B cell (primary cell): ENCODE measurements around the gene AMZ1. TPM values are rescaled to one million over a fixed set of nuclear protein-coding genes. Genes with fewer than 3 reads are reported as not detected.

ENCODE experiments used
- ATAC-seq: fragments of 200-7000 bp; cut with Tn5 transposase; one replicate; pipeline ENCODE4 v1.10.0; 2021; ENCODE audit warnings: low read depth, mild to moderate bottlenecking, moderate number of reproducible peaks, moderate library complexity
- CTCF ChIA-PET: fragments of 350-600 bp; sonication (Branson Sonifier 250); formaldehyde crosslinking; loops from one replicate; lab custom pipeline; 2021; ENCODE audit warnings: antibody characterized with exemption, inconsistent platforms; lab: Charles Lee
- POLR2A ChIA-PET: fragments of 350-600 bp; sonication (Branson Sonifier 250); formaldehyde crosslinking; loops from one replicate; lab custom pipeline; 2021; ENCODE audit warnings: antibody characterized with exemption; lab: Charles Lee
- DNase-seq: peaks from one replicate; pipeline ENCODE4 v3.0.0; 2013
- H2AFZ ChIP-seq: 2 replicates; pipeline ENCODE4 v1.6.1; 2012; ENCODE audit warnings: mild to moderate bottlenecking, low read depth, low read length; ENCODE audit not compliant: insufficient read depth, poor library complexity, severe bottlenecking
- H3K27ac ChIP-seq, 2 donors: 1 replicate in 1 of 2; 2 replicates in 1 of 2; pipeline ENCODE4 v1.5.1; 2012 to 2013; ENCODE audit warnings: low read length in 2 of 2, mild to moderate bottlenecking in 2 of 2, moderate library complexity in 1 of 2
- H3K27me3 ChIP-seq, 4 experiments: fragments of 200-600 bp in 1 of 4; sonication (generic) in 1 of 4; replicated peaks in 1 of 4; 1 replicate in 2 of 4; 2 replicates in 2 of 4; pipeline versions ENCODE4 v1.6.1 to v1.7.0; 2013 to 2016; ENCODE audit warnings: low read length in 3 of 4, mild to moderate bottlenecking in 2 of 4, mixed read lengths in 1 of 4, moderate library complexity in 1 of 4; ENCODE audit not compliant: insufficient read depth in 4 of 4, control insufficient read depth in 3 of 4; ENCODE audit errors: control extremely low read depth in 1 of 4
- H3K36me3 ChIP-seq, 2 experiments: replicated peaks in 1 of 2; 1 replicate in 1 of 2; 2 replicates in 1 of 2; pipeline versions ENCODE4 v1.6.1 to v1.7.1; 2013; ENCODE audit warnings: low read length in 1 of 2; ENCODE audit not compliant: insufficient read depth in 2 of 2, control insufficient read depth in 1 of 2; ENCODE audit errors: control extremely low read depth in 1 of 2, extremely low read depth in 1 of 2
- H3K4me1 ChIP-seq, 2 donors: fragments of 200-600 bp in 1 of 2; sonication (generic) in 1 of 2; 1 replicate in 1 of 2; 2 replicates in 1 of 2; pipeline versions ENCODE4 v1.5.1 to v1.6.1; 2013 to 2017; ENCODE audit warnings: low read length in 2 of 2; ENCODE audit not compliant: control insufficient read depth in 2 of 2, insufficient read depth in 2 of 2
- H3K4me2 ChIP-seq: replicated peaks from 2 replicates; pipeline ENCODE3; 2012; ENCODE audit warnings: mild to moderate bottlenecking, low read depth, low read length; ENCODE audit not compliant: poor library complexity, severe bottlenecking
- H3K4me3 ChIP-seq, 5 experiments: fragments of 200-600 bp in 1 of 5; sonication (generic) in 1 of 5; 1 replicate in 3 of 5; 2 replicates in 2 of 5; pipeline versions ENCODE4 v1.5.1 to v1.7.0; 2011 to 2016; ENCODE audit warnings: low read length in 4 of 5, mild to moderate bottlenecking in 4 of 5, low read depth in 2 of 5, control low read depth in 1 of 5, moderate library complexity in 1 of 5; ENCODE audit not compliant: insufficient read depth in 1 of 5; ENCODE audit errors: control extremely low read depth in 1 of 5, extremely low read depth in 1 of 5
- H3K79me2 ChIP-seq: fragments of 200-600 bp; sonication (generic); one replicate; pipeline ENCODE4 v1.6.0; 2016; ENCODE audit warnings: low read length; ENCODE audit not compliant: control insufficient read depth, insufficient read depth
- H3K9ac ChIP-seq: fragments of 200-600 bp; sonication (generic); 2 replicates; pipeline ENCODE4 v1.6.1; 2017; ENCODE audit warnings: mild to moderate bottlenecking, low read length, moderate library complexity
- H3K9me3 ChIP-seq, 3 donors: one replicate each; pipeline versions ENCODE4 v1.6.1 to v1.7.1; 2013; ENCODE audit warnings: low read length in 2 of 3; ENCODE audit not compliant: control insufficient read depth in 2 of 3, insufficient read depth in 1 of 3; ENCODE audit errors: control extremely low read depth in 1 of 3
- H4K20me1 ChIP-seq: 2 replicates; pipeline ENCODE4 v1.6.0; 2012; ENCODE audit warnings: mild to moderate bottlenecking, low read length; ENCODE audit not compliant: insufficient read depth, control insufficient read depth, poor library complexity, severe bottlenecking
- H3K27ac Mint-ChIP-seq: one replicate; pipeline ENCODE4 v1.8.0; 2021; ENCODE audit warnings: mixed read lengths
- H3K27me3 Mint-ChIP-seq: one replicate; pipeline ENCODE4 v1.8.0; 2021; ENCODE audit warnings: mixed read lengths
- H3K4me1 Mint-ChIP-seq: one replicate; pipeline ENCODE4 v1.8.0; 2021; ENCODE audit warnings: mixed read lengths
- H3K4me3 Mint-ChIP-seq: one replicate; pipeline ENCODE4 v1.8.0; 2021; ENCODE audit warnings: mixed read lengths
- H3K9me3 Mint-ChIP-seq: one replicate; pipeline ENCODE4 v1.8.0; 2022; ENCODE audit warnings: mixed read lengths; ENCODE audit not compliant: insufficient read depth
- CTCF ChIP-seq: fragments of 200-600 bp; IDR thresholded peaks from one replicate; pipeline ENCODE4 v1.8.0; 2022; ENCODE audit warnings: antibody characterized with exemption, mild to moderate bottlenecking
- EZH2 ChIP-seq: IDR thresholded peaks from 2 replicates; pipeline ENCODE4 v1.6.1; 2012; ENCODE audit warnings: borderline replicate concordance, low read depth, mild to moderate bottlenecking, moderate library complexity, low read length; ENCODE audit not compliant: insufficient read depth, poor library complexity, severe bottlenecking
- WGBS: methylation state at CpG from one replicate; pipeline ENCODE4 v1.1.5; 2013; ENCODE audit warnings: missing lambda C conversion rate; ENCODE audit not compliant: insufficient coverage; 5-methylcytosine and 5-hydroxymethylcytosine counted together
- intact Hi-C: fragments of 100-400 bp; cut with micrococcal nuclease; formaldehyde crosslinking; loops from one replicate; pipeline ENCODE4 v1.10.0; 2022
- polyA plus RNA-seq: library from polyadenylated mRNA; depleted of rRNA; stranded (reverse); fragments of >200 nt; gene quantifications from 2 replicates; pipeline ENCODE4 v1.2.3, GENCODE V29; 2012
- total RNA-seq, 2 donors: library from RNA; stranded (reverse); fragments of 120-200 nt in 1 of 2; gene quantifications; 1 replicate in 1 of 2; 2 replicates in 1 of 2; pipeline versions ENCODE4 v1.2.3 to v1.2.4, GENCODE V29; 2013 to 2022

The AMZ1 gene
- total and polyA plus RNA-seq, 2 donors (not counting 1 experiment from before 2014, with no cell fraction given): 0.73 to 13.2 TPM

DNA sequence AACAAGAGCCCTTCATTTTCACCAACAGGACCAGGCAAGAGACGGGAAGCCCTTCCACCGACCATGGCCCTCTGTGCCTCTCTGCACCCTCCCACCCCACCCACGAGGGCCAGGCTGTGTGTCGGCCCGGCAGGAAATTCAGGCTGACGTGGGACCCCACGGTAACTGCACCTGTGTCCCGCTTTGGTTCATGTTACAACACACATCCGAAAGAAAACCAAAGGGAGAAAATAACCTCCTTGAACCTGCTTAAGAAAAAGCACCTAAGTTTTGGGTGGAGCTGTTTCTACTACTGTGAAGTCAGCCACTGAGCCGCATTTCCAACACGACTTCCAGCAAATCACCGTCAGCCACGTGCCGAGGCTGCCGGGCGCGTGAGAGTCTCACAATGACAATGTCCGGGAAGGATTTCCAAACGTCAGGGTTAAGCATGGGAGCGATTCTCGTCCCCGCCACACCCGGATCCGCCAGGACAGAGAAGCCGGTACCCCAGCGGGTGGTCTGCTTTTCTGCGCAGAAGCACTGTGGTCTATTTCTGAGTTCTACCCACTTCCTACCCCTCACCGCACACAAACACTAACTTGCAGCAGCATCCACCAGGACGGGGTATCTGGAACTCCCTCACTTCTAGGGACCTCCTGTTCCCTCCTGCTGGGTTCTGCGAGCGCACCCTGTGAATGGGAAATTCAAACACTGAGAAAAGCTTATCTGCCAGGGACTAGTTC lies 36.6 kb downstream of the AMZ1 start:
- CTCF ChIA-PET: interaction anchor here (0.8 to 7.7 kb wide), 5 partner anchors 10 to 273 kb away, joined by 3 to 81 read pairs (median 3); no protein-coding TSS in a partner anchor
- POLR2A ChIA-PET: no interaction called here
- Mint-ChIP-seq H3K27me3 (no peaks in the 10 kb centered on the region), H3K4me1 (peaks cover 24% of the 10 kb centered on the region), H3K9me3 (no peaks in the 10 kb centered on the region), H3K4me3 (no peak overlapping the region), H3K27ac (no peak overlapping the region)
- no peak for ATAC-seq
- Histone ChIP-seq H3K27me3 (no peaks in the 10 kb centered on the region), H3K36me3 (peaks cover 0 to 31% of the 10 kb centered on the region in 2 experiments), H3K9me3 (no peaks in the 10 kb centered on the region), H4K20me1 (peaks cover 29% of the 10 kb centered on the region), H3K4me3 (no peak overlapping the region), H2AFZ (no peak overlapping the region), H3K4me1 (peaks cover 8 to 22% of the 10 kb centered on the region in 2 donors), H3K79me2 (peaks cover 6% of the 10 kb centered on the region), H3K9ac (no peak overlapping the region), H3K4me2 (no peak overlapping the region), H3K27ac (no peak overlapping the region)
- TF ChIP-seq CTCF (no peak), EZH2 (no peak)
- WGBS: 81% methylated on average over 26 of the region's 31 CpGs
- intact Hi-C loops: no loop called here
- no peak for DNase-seq
